GM18508 (cell line): ENCODE measurements around the gene CPXM1.
"Not testable (repeated sequence)": the region's sequence is repeated elsewhere in the genome, so short reads cannot be mapped to it uniquely, and the experiment has no call there.

Experiments
- ATAC-seq: cut with Tn5 transposase; IDR thresholded peaks from one replicate; pipeline ENCODE4 v1.9.1; 2021; ENCODE audit warnings: moderate number of reproducible peaks; ENCODE audit not compliant: insufficient read depth, unreplicated experiment

Gene CPXM1

DNA sequence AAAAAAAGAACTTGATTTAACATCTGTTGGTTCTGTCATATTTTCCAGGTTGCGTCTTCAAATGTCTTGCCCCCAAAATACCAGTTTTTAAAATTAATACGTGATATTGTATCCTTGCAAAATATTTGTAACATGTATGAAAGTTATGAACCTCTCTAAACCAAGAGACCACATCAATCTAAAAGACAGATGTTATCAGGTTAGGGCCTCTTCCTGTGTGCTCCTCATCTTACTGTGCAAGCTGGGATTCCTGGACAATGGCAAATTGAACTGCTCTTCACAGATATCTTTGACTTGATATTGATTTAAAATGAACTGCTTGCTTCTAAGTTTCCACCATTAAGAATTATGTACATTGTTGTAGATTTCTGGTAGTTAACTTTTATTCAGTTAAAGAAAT lies 25.3 kb upstream of the CPXM1 start:
- no peak for ATAC-seq

- ATAC-seq = no peak
These were observed 21.6 kb upstream of the CPXM1 start for GRCh38 chr20:2822073-2822472.

DNA sequence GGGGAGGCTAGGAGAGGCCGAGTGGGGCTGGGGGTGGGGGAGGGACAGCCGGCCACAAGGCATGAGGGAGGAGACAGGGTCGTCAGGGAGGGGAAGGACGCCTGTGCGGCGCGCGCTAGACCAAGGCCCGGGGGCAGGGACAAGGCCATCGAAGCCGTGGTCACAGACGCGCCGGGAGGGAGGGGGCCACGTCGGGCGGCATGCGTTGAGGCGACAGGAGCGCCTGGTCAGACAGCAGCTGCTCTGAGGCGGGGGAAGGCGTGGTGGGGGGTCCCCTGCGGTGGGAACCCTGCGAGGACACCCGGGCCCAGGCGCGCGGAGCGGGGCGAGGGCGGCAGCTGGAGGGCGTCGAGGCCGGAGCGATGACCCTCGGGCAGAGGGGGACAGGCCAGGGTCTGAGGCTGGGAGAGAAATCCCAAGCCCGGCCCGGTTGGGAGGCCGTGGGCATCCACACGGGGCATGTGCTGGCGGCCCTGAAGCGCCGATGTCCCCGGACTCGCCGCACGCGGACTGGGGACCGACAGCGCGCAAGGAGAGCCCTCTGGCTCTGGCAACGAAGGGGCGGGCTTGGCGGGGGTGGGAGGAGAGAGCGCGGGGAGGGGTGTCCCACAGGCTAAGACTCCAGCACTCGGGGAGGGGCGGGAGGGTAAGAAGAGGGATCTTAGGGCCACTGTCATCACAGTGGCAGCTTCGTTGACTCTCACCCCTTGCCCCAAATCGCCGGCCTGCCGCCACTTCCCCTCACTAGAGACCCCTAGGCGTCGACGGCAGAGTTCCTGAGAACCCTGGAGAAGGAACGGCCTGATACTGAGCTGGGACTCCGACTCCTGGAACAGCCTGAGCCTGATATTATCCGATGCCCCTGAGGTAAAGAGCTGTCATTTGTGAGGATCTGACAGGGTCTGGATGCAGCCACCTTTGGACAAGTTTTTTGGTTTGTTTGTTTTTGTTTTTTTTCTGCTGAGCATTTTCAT lies 20.8 kb upstream of the CPXM1 start:
- ATAC-seq = no peak

DNA sequence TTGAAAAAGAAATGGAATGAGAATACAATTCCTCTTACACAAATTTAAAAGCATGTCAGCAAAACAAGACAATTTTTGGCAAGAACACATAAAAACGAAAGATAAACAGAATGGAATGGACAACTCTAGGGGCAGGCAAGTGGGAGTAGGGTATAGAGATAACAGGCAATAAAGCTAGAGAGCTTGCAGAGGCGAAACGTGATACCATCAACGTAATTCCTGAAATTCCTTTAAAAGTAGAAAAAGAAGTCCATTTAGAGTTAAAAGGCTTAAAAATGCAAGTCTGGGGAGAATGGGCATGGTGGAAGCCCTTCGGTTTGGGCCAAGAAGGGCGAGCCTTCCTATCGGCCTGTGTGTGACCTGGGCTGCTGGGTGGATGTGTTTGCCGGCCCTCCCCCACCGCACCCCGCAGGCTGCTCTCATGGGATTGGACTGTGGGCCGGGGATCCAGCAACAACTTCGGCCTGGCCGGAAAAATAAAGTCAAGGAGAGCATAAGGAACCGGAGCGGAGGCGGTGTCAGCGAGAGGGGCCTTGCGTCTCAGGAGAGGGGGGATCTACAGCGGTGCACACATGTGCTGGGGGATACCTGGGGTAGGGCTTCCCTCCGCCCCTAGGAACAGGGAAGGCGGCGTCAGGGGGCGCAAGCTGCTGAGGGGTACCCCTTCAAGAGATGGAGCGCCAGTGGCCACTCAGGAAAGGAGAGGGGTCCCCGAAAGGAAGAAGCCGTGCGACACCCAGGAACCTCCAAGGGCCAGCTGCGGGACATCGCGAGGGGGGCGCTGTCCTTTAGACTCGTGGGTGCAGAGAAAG lies 19.9 kb upstream of the CPXM1 start:
- ATAC-seq = no peak

DNA sequence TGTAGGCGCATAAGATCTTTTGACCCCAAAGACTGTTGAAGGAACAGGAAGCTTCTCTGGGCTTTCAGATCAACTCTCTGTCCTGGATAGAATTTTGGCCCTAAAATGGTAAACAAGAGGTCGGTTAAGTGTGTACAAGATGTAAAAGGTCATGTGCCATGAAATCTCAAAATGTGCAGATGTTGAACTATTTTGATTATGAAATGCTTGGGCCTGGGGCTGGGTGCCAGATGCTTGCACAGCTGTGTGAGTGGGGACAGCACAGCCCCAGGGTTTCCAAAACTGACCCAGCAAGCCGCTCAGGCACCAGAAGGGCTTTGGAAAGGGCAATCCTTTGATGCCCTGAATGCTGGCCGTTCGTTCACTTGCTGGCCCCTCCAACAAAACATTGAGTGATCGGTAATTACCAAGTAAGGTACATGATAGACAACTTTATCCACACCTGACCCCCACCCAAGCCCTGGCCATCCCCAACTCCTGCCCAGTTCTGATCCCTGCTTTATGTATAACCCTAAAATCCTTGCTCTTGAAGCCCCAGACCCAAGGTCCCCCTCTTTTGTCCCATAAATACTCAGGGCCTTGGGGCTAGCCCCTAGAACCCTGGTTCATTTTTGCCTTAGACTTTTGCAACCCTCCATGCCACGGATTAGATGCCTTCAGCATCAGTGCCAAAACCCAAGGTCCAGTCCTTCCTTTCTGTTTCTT lies 17.6 kb upstream of the CPXM1 start:
- no peak for ATAC-seq

DNA sequence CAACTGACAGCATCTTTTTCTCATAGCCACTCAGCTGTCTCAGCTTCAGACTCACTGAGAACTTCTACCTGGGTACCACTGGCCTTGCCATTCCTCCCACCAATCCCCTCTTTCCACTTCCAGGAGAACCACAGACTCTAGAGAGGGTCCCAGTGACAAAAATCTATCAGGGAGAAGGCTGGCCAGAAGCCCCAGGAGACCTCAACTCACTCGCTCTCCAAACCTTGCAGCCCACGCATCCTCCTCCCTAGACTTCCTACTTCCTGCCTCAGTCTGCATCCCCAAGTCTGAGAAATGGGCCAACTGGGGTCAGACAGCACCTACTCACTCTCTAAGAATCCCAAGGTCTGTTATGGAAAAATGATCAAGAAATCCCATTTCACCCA lies 16.9 kb upstream of the CPXM1 start:
- no peak for ATAC-seq

- no peak for ATAC-seq
These were observed 16.3 kb upstream of the CPXM1 start for GRCh38 chr20:2816583-2817340.

DNA sequence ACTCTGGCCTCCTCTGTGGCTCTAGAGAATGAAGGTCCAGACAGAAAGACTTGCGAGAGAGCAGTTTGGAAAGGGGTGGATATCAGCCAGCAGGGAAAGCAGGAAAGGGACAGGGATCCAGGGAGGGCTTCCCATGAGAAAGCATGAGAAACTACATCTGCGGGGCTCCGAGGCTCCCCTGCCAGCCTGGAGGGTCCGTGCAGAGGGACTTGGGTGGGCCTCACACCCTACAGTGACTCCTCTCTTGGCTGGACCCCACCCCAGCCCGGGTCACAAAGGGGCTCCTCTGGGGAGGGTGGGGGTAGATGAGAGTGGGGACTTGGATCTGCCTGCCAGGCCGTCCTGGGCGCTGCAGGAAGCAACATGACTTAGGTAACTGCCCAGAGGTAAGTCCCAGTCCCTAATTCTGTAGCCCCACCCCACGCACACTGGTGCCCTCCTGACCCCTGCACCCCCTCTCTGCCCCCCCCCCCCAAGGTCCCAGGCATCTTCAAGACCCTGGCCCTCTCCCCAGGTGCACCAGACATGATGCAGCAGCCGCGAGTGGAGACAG lies 15.7 kb upstream of the CPXM1 start, which contains the start of gene TMEM239:
TSS of gene TMEM239 (plus strand) at position 335 of the 553 bp plus-strand sequence. CDS start at position 526, 191 bp downstream.
- ATAC-seq = no peak

GRCh38 chr20:2815242-2815900 lies 14.9 kb upstream of the CPXM1 start:
- ATAC-seq = no peak

DNA sequence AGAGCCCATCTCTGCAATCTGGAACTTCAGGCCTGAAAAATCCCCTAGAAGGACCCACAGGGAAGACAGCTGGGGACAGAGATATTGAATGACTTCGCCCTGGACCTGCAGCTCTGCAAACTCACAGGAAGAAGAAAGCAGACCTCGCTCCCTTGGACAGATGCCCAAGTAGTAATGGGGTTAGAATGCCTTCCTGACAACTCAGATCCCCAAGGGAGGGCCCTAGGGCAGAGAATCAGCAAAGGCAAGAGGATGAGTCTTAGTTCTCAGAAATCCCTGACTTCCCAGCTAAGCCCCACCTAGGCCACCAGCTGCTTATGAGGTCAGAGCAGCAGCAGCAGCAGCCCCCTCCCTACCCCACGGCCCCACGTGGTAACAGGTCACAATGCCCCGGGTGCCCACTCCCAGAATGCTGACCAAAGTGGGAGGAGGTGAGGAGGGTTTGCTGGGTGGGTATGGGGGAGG lies 14.2 kb upstream of the CPXM1 start, which contains the start of gene C20orf141:
TSS of gene C20orf141 (plus strand) at position 401 of the 465 bp plus-strand sequence. CDS start 198 bp downstream, outside the sequence.
- no peak for ATAC-seq

GRCh38 chr20:2814076-2814475 lies 13.6 kb upstream of the CPXM1 start:
- ATAC-seq = no peak

GRCh38 chr20:2812189-2812588 lies 11.8 kb upstream of the CPXM1 start:
- ATAC-seq = no peak

- ATAC-seq = no peak
These were observed 9.3 kb upstream of the CPXM1 start for GRCh38 chr20:2809690-2810089.

DNA sequence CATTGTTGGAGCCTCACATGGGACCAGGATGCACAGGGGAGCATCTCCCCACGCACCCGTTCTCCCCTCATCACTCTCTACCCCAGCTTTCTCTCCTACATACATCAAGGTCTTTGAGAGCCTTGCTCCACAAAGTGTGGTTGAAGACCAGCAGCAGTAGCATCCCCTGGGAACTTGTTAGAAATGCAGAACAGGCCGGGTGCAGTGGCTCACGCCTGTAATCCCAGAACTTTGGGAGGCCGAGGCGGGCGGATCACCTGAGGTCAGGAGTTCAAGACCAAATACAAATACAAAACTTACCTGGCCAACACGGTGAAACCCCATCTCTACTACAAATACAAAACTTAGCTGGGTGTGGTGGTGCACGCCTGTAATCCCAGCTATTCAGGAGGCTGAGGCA lies 7.5 kb upstream of the CPXM1 start:
- not testable (repeated sequence) for ATAC-seq

DNA sequence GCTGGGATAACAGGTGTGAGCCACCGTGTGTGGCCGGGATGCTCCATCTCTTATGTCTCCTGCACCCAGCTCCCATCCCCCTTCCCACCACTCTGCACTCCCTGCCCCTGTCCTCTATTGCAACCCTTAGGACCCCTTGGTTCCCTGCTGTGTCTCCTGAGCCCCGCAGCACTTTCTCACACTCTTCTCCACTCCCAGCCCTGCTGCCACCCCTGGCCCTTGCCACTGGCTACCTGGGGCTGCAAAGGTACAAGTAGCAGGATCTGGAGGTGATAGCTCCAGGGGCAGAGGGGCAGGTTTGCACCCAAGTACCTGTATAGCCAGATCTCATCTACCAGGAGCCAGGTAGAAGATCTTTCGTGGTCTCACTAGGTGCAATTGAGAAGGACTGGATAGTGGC lies 6.6 kb upstream of the CPXM1 start:
- no peak for ATAC-seq

DNA sequence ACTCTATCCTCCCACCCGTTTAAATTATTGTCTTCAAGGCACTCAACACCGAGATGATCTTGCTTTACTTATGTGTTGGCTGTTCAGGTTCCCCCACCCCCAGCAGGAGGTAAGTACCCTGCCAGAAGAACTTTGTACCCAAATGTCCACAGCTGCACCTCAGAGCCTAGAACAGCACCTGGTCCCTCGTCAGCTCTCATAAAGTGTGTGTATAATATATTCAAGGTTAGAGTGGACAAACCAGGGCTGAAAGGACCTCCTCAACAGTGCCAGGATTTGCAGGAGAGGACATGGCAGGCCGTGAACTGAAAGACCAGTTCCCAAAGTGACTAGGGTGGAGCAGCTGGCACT lies 5.9 kb upstream of the CPXM1 start:
- no peak for ATAC-seq

GRCh38 chr20:2805689-2806350 lies 5.4 kb upstream of the CPXM1 start:
- ATAC-seq = no peak
